Mesothelial cell of epicardium (in vitro differentiated cells): ENCODE data around the gene GNAZ. TPM values are rescaled to one million over a fixed set of nuclear protein-coding genes. Genes with fewer than 3 reads are reported as not detected.

Source experiments
- DNase-seq, 2 experiments: peaks; one replicate each; pipeline ENCODE4 v3.0.0; 2021; ENCODE audit warnings: low spot score in 2 of 2; ENCODE audit not compliant: unreplicated experiment in 2 of 2
- H3K27ac Mint-ChIP-seq: 2 replicates; pipeline ENCODE4 v1.8.0; 2021; ENCODE audit warnings: mixed read lengths
- H3K27me3 Mint-ChIP-seq: 2 replicates; pipeline ENCODE4 v1.8.0; 2021; ENCODE audit warnings: low read depth, mixed read lengths
- H3K36me3 Mint-ChIP-seq: 2 replicates; pipeline ENCODE4 v1.8.0; 2021; ENCODE audit warnings: mixed read lengths
- H3K4me1 Mint-ChIP-seq: 2 replicates; pipeline ENCODE4 v1.8.0; 2021; ENCODE audit warnings: mixed read lengths
- H3K4me3 Mint-ChIP-seq: 2 replicates; pipeline ENCODE4 v1.8.0; 2021; ENCODE audit warnings: mild to moderate bottlenecking, moderate library complexity, mixed read lengths
- H3K9me3 Mint-ChIP-seq: 2 replicates; pipeline ENCODE4 v1.8.0; 2021; ENCODE audit warnings: mixed read lengths
- total RNA-seq: library from RNA; stranded (reverse); gene quantifications from 3 replicates; pipeline ENCODE4 v1.2.1, GENCODE V29; 2021
- TF ChIP-seq, protein P1 (sequence below): fragments of 200-600 bp; sonication (generic); IDR thresholded peaks from one replicate; pipeline ENCODE4 v1.5.0; 2021; ENCODE audit warnings: antibody characterized with exemption; ENCODE audit not compliant: unreplicated experiment

Gene GNAZ
- total RNA-seq, 1 donor from 2014 or later = 6.5 TPM

DNA sequence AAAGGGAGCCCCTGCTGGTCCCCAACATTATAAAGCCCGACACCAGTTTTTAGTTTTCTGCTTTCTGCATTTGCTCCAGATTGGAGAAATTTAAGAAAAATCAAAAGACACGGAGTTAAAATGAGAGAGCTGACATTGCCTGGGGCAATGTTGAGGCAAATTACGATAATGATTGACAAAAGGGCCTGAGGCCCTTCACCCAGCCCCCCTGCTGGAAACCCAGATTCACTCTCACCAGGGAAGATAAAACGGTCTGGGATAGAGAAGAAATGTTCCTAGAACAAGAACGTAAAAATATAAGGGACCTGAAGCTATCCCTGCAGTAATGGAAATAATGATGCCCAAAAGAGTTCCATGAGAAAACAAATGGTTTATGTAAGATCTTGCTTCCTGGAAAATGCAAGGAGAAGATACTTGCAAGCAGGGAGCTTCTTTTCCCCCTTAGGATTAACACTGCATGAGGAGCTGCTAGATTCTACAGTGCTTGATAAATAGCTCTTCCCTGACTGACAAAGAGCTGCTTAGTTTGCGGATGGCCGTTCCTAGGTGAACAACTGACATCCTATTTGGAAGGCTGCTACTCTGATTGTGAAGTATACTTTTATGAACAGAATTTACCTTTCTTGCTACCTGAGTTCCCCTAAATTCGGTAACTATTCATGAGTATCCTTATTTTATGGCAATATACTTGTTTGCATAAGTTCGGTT lies 40.6 kb upstream of the GNAZ start:
- Mint-ChIP-seq H3K4me3 (no peak overlapping the region), H3K27ac (no peak overlapping the region), H3K9me3 (no peaks in the 10 kb centered on the region), H3K4me1 (no peaks in the 10 kb centered on the region), H3K27me3 (peaks cover 3% of the 10 kb centered on the region), H3K36me3 (no peaks in the 10 kb centered on the region)
- DNase-seq = no peak
- TF ChIP-seq, protein P1, sequence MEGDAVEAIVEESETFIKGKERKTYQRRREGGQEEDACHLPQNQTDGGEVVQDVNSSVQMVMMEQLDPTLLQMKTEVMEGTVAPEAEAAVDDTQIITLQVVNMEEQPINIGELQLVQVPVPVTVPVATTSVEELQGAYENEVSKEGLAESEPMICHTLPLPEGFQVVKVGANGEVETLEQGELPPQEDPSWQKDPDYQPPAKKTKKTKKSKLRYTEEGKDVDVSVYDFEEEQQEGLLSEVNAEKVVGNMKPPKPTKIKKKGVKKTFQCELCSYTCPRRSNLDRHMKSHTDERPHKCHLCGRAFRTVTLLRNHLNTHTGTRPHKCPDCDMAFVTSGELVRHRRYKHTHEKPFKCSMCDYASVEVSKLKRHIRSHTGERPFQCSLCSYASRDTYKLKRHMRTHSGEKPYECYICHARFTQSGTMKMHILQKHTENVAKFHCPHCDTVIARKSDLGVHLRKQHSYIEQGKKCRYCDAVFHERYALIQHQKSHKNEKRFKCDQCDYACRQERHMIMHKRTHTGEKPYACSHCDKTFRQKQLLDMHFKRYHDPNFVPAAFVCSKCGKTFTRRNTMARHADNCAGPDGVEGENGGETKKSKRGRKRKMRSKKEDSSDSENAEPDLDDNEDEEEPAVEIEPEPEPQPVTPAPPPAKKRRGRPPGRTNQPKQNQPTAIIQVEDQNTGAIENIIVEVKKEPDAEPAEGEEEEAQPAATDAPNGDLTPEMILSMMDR = no peak

DNA sequence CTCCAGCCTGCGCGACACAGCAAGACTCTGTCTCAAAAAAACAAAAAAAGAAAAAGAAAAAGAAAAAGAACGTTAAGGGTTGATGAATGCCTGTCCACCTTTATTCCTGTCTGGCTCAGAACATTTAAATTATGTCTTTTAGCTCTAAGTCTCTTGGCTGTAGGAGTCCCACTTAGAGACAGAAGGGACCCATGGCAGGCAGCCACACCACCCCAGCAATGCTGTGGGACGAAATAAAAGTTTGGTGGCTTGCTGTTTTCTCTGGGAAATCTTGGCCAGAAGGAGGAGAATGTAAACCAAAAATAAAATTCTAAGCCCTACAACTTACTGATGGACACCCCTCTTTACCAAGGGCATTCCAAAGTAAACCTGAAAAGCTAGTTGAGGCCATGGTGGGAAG lies 38.9 kb upstream of the GNAZ start:
- TF ChIP-seq, protein P1 = no peak
- H3K36me3 Mint-ChIP-seq = no peaks in the 10 kb centered on the region
- H3K9me3 Mint-ChIP-seq = no peaks in the 10 kb centered on the region
- H3K27me3 Mint-ChIP-seq = peaks cover 3% of the 10 kb centered on the region
- DNase-seq = no peak
- no peaks in the 10 kb centered on the region for H3K4me1 Mint-ChIP-seq
- H3K4me3 Mint-ChIP-seq = no peak overlapping the region
- H3K27ac Mint-ChIP-seq = no peak overlapping the region

DNA sequence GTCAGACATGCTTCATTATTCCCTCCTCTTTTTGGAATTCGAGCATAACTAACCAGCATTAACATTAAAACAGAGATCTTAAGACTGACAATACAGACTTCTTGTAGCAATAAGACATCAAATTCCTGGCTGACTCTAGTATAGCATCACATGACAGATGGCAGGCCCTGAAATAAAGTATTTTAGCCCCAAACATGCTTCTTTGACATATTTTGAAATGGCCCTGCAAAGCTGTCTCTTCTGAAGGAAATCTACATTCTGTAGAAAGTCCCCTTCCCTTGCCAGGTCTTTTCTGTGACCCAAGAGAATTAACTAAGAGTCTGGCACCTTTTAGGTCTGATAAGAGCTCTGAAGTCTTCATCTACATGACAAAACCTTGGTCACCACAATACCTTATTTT lies 38.5 kb upstream of the GNAZ start:
- Mint-ChIP-seq H3K4me1 (no peaks in the 10 kb centered on the region), H3K27ac (no peak overlapping the region)
- TF ChIP-seq, protein P1 = no peak

DNA sequence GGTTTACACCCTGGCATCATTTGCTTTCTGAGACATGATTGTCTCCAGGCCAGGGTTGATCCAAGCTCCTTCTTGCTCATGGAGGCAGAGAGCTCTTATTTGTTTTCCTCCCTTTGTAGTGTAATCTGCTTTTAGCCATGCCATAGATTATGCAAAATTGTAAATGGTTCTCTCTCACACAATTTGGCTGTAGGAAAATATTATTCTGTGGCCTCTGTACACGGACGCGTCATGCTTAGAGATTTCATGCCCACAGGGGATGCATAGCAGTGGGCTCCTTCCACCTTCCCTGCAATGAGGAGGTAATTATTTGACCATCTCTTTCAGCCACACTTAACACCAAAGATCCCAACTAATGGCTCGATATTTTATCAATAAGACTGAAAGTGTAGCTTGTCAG lies 37.7 kb upstream of the GNAZ start:
- no peak for DNase-seq
- Mint-ChIP-seq H3K27me3 (peaks cover 6% of the 10 kb centered on the region), H3K4me1 (no peaks in the 10 kb centered on the region), H3K27ac (no peak overlapping the region), H3K36me3 (no peaks in the 10 kb centered on the region), H3K4me3 (no peak overlapping the region), H3K9me3 (no peaks in the 10 kb centered on the region)
- TF ChIP-seq, protein P1 = no peak

More for the DNA sequence above, 38.5 kb upstream of the GNAZ start:
- Mint-ChIP-seq H3K36me3 (no peaks in the 10 kb centered on the region), H3K9me3 (no peaks in the 10 kb centered on the region), H3K4me3 (no peak overlapping the region), H3K27me3 (peaks cover 6% of the 10 kb centered on the region)
- DNase-seq = no peak

DNA sequence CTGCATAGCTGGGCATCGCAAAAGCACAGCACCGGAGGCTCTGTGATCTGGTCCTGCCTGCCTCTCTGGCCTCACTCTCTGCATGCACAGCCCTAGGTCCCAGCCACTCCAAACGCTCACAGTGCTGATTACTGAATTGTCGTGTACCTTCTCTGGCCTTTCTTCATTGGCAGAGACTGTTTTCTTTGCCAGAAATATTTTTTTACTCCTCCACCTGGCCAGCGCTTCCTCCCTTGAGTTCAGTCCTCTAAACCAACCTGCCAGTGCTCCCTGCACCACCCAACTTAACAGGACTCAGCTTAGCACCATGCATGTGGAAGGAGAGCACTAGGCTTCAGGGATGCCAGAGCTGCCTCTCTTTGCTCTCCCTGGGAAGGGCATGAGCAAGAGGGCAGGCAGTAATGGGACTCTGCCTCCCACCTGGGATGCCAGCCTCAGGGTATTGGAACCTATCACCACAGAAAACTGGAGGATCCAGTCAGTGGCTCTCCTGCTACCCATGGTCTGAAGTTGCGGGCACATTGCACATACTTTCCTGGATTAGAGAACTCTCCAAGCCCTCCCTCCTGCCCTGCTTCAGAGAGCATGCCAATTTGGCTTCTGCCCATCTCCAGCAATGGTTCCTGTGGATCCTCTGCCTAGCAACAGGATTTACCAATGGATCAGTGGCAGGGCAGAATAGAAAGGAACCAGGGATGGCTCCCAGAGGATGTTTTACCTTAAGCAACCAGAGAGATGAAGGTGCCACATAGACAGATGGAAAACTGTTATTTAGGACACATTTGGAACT lies 37.0 kb upstream of the GNAZ start:
- no peaks in the 10 kb centered on the region for H3K36me3 Mint-ChIP-seq

More for the DNA sequence above, 37.0 kb upstream of the GNAZ start:
- TF ChIP-seq, protein P1 = no peak
- no peaks in the 10 kb centered on the region for H3K9me3 Mint-ChIP-seq
- H3K27ac Mint-ChIP-seq = no peak overlapping the region
- no peak for DNase-seq
- H3K4me1 Mint-ChIP-seq = no peaks in the 10 kb centered on the region
- H3K27me3 Mint-ChIP-seq = peaks cover 10% of the 10 kb centered on the region
- H3K4me3 Mint-ChIP-seq = no peak overlapping the region
